T-helper 1 cell treated with Interleukin-12 subunit alpha and Interleukin-12 subunit beta and Interleukin-4 antibody, amounts not matched to agents 30 ng/mL and 1 ng/mL, for 36 hours (primary cell): Measurements from ENCODE around the gene TOP2A. TPM values are rescaled to one million over a fixed set of nuclear protein-coding genes. Genes with fewer than 3 reads are reported as not detected.

Experiments
- intact Hi-C: fragments of 100-400 bp; cut with micrococcal nuclease; formaldehyde crosslinking; loops from one replicate; pipeline ENCODE4 v1.15.1; 2024
- total RNA-seq: library from RNA; stranded (reverse); gene quantifications from 2 replicates; pipeline ENCODE4 v1.2.3, GENCODE V29; 2022

TOP2A gene
- total RNA-seq, 1 donor from 2014 or later, result 270 TPM

GRCh38 chr17:40348136-40348504, 69.6 kb downstream of the TOP2A start:
- intact Hi-C loops, result no loop called here

- intact Hi-C loops, result no loop called here
These were observed 70.2 kb downstream of the TOP2A start for GRCh38 chr17:40347319-40348135.

- intact Hi-C loops, result no loop called here
These were observed 70.9 kb downstream of the TOP2A start for GRCh38 chr17:40346765-40347158.

- intact Hi-C loops, result no loop called here
These were observed 71.5 kb downstream of the TOP2A start for GRCh38 chr17:40345994-40346764.

GRCh38 chr17:40345161-40345993, 72.3 kb downstream of the TOP2A start:
- intact Hi-C loops, result no loop called here

- intact Hi-C loops, result no loop called here
These were observed 73.1 kb downstream of the TOP2A start for GRCh38 chr17:40344421-40345160.

- intact Hi-C loops, result no loop called here
These were observed 74.2 kb downstream of the TOP2A start for GRCh38 chr17:40343219-40344119.

- intact Hi-C loops, result no loop called here
These were observed 75.0 kb downstream of the TOP2A start for GRCh38 chr17:40342504-40343218.

GRCh38 chr17:40341808-40342503, 75.7 kb downstream of the TOP2A start:
- intact Hi-C loops, result loop anchor here (1.0 kb wide), 2 partner anchors 20 to 24 kb away; no protein-coding TSS in a partner anchor

GRCh38 chr17:40340880-40341807, 76.6 kb downstream of the TOP2A start:
- intact Hi-C loops, result loop anchor here (1.0 kb wide), 3 partner anchors 11 to 23 kb away; no protein-coding TSS in a partner anchor

- intact Hi-C loops, result loop anchor here (1.0 kb wide), 1 partner anchor 10 kb away; no protein-coding TSS in a partner anchor
These were observed 77.4 kb downstream of the TOP2A start for GRCh38 chr17:40340327-40340726.

- intact Hi-C loops, result no loop called here
These were observed 78.6 kb downstream of the TOP2A start for GRCh38 chr17:40338941-40339649.

Other genes starting within 250 kb of the TOP2A start
- gene RAPGEFL1, start 240.4 kb downstream of the TOP2A start, total RNA-seq, result 7.4 and 9.6 TPM in 2 replicates
- 26.8 and 29.1 TPM in 2 replicates for gene WIPF2, start 198.6 kb downstream of the TOP2A start, total RNA-seq
- 72.0 and 78.3 TPM in 2 replicates for gene CDC6, start 130.0 kb downstream of the TOP2A start, total RNA-seq
- gene RARA, start 108.7 kb downstream of the TOP2A start, total RNA-seq, result 27.7 and 28.8 TPM in 2 replicates
- gene GJD3, start 53.2 kb downstream of the TOP2A start, total RNA-seq, result not detected in 2 replicates
- 75.5 and 77.8 TPM in 2 replicates for gene IGFBP4, start 25.6 kb upstream of the TOP2A start, total RNA-seq
- 14.2 and 15.7 TPM in 2 replicates for gene TNS4, start 83.7 kb upstream of the TOP2A start, total RNA-seq
- 169 and 171 TPM in 2 replicates for gene CCR7, start 147.6 kb upstream of the TOP2A start, total RNA-seq
- gene SMARCE1, start 229.9 kb upstream of the TOP2A start, total RNA-seq, result 96.3 and 98.8 TPM in 2 replicates
- not detected in 2 replicates for gene KRT222, start 247.3 kb upstream of the TOP2A start, total RNA-seq